Activated naive CD8-positive, alpha-beta T cell (primary cell): ENCODE data around the gene POT1.

Experiments used
- H3K27ac Mint-ChIP-seq: one replicate; pipeline ENCODE4 v1.8.0; 2021; ENCODE audit warnings: mixed read lengths
- H3K27me3 Mint-ChIP-seq: one replicate; pipeline ENCODE4 v1.8.0; 2021; ENCODE audit warnings: mixed read lengths
- H3K36me3 Mint-ChIP-seq: one replicate; pipeline ENCODE4 v1.8.0; 2021; ENCODE audit warnings: mixed read lengths
- H3K4me1 Mint-ChIP-seq: one replicate; pipeline ENCODE4 v1.8.0; 2021; ENCODE audit warnings: low read depth, mixed read lengths
- H3K4me3 Mint-ChIP-seq: one replicate; pipeline ENCODE4 v1.8.0; 2021; ENCODE audit warnings: mild to moderate bottlenecking, mixed read lengths
- H3K9me3 Mint-ChIP-seq: one replicate; pipeline ENCODE4 v1.8.0; 2021; ENCODE audit warnings: low read depth, mixed read lengths

The POT1 gene

GRCh38 chr7:124810605-124811004 is 119.0 kb downstream of the POT1 start:
- Mint-ChIP-seq H3K9me3 (no peaks in the 10 kb centered on the region), H3K36me3 (no peaks in the 10 kb centered on the region), H3K27me3 (peaks cover 19% of the 10 kb centered on the region), H3K4me1 (no peaks in the 10 kb centered on the region), H3K4me3 (no peak overlapping the region), H3K27ac (no peak overlapping the region)

GRCh38 chr7:124808206-124808605 is 121.4 kb downstream of the POT1 start:
- H3K36me3 Mint-ChIP-seq, result no peaks in the 10 kb centered on the region
- H3K27ac Mint-ChIP-seq, result no peak overlapping the region
- H3K27me3 Mint-ChIP-seq, result peaks cover 8% of the 10 kb centered on the region
- no peak overlapping the region for H3K4me3 Mint-ChIP-seq
- no peaks in the 10 kb centered on the region for H3K9me3 Mint-ChIP-seq
- H3K4me1 Mint-ChIP-seq, result no peaks in the 10 kb centered on the region

- H3K27ac Mint-ChIP-seq, result no peak overlapping the region
Measured at GRCh38 chr7:124801330-124801895, 128.2 kb downstream of the POT1 start.

GRCh38 chr7:124800386-124800785 is 129.2 kb downstream of the POT1 start:
- Mint-ChIP-seq H3K36me3 (no peaks in the 10 kb centered on the region), H3K4me1 (no peaks in the 10 kb centered on the region), H3K27ac (no peak overlapping the region)

More at GRCh38 chr7:124801330-124801895, 128.2 kb downstream of the POT1 start:
- Mint-ChIP-seq H3K36me3 (no peaks in the 10 kb centered on the region), H3K27me3 (peaks cover 9% of the 10 kb centered on the region), H3K9me3 (peaks cover 2% of the 10 kb centered on the region), H3K4me3 (no peak overlapping the region), H3K4me1 (no peaks in the 10 kb centered on the region)

GRCh38 chr7:124799448-124799847 is 130.2 kb downstream of the POT1 start:
- Mint-ChIP-seq H3K4me3 (no peak overlapping the region), H3K36me3 (no peaks in the 10 kb centered on the region), H3K27me3 (peaks cover 8% of the 10 kb centered on the region), H3K27ac (no peak overlapping the region), H3K4me1 (no peaks in the 10 kb centered on the region), H3K9me3 (peaks cover 15% of the 10 kb centered on the region)

More at GRCh38 chr7:124800386-124800785, 129.2 kb downstream of the POT1 start:
- Mint-ChIP-seq H3K4me3 (no peak overlapping the region), H3K27me3 (peaks cover 9% of the 10 kb centered on the region), H3K9me3 (peaks cover 12% of the 10 kb centered on the region)

GRCh38 chr7:124796771-124797170 is 132.9 kb downstream of the POT1 start:
- Mint-ChIP-seq H3K9me3 (peaks cover 15% of the 10 kb centered on the region), H3K27ac (no peak overlapping the region), H3K4me1 (no peaks in the 10 kb centered on the region), H3K4me3 (no peak overlapping the region), H3K27me3 (peaks cover 13% of the 10 kb centered on the region), H3K36me3 (no peaks in the 10 kb centered on the region)

- Mint-ChIP-seq H3K27ac (no peak overlapping the region), H3K36me3 (no peaks in the 10 kb centered on the region), H3K27me3 (peaks cover 14% of the 10 kb centered on the region), H3K4me3 (no peak overlapping the region), H3K4me1 (no peaks in the 10 kb centered on the region), H3K9me3 (peaks cover 15% of the 10 kb centered on the region)
Measured at GRCh38 chr7:124792696-124793095, 136.9 kb downstream of the POT1 start.

GRCh38 chr7:124792002-124792401 is 137.6 kb downstream of the POT1 start:
- H3K27me3 Mint-ChIP-seq, result peaks cover 14% of the 10 kb centered on the region

GRCh38 chr7:124791426-124791825 is 138.2 kb downstream of the POT1 start:
- Mint-ChIP-seq H3K4me3 (no peak overlapping the region), H3K4me1 (no peaks in the 10 kb centered on the region), H3K27ac (no peak overlapping the region), H3K9me3 (peaks cover 14% of the 10 kb centered on the region), H3K36me3 (no peaks in the 10 kb centered on the region), H3K27me3 (peaks cover 14% of the 10 kb centered on the region)

More at GRCh38 chr7:124792002-124792401, 137.6 kb downstream of the POT1 start:
- Mint-ChIP-seq H3K27ac (no peak overlapping the region), H3K4me3 (no peak overlapping the region), H3K36me3 (no peaks in the 10 kb centered on the region), H3K4me1 (no peaks in the 10 kb centered on the region), H3K9me3 (peaks cover 15% of the 10 kb centered on the region)

GRCh38 chr7:124790645-124791044 is 139.0 kb downstream of the POT1 start:
- peaks cover 19% of the 10 kb centered on the region for H3K27me3 Mint-ChIP-seq
- peaks cover 6% of the 10 kb centered on the region for H3K9me3 Mint-ChIP-seq
- H3K4me1 Mint-ChIP-seq, result no peaks in the 10 kb centered on the region
- no peaks in the 10 kb centered on the region for H3K36me3 Mint-ChIP-seq
- H3K27ac Mint-ChIP-seq, result no peak overlapping the region
- H3K4me3 Mint-ChIP-seq, result no peak overlapping the region

GRCh38 chr7:124785994-124786393 is 143.6 kb downstream of the POT1 start:
- Mint-ChIP-seq H3K27me3 (peaks cover 14% of the 10 kb centered on the region), H3K27ac (no peak overlapping the region), H3K9me3 (no peaks in the 10 kb centered on the region), H3K36me3 (no peaks in the 10 kb centered on the region), H3K4me1 (no peaks in the 10 kb centered on the region), H3K4me3 (no peak overlapping the region)

GRCh38 chr7:124784879-124785818 is 144.5 kb downstream of the POT1 start:
- Mint-ChIP-seq H3K27ac (no peak overlapping the region), H3K27me3 (peaks cover 12% of the 10 kb centered on the region), H3K36me3 (no peaks in the 10 kb centered on the region), H3K4me3 (no peak overlapping the region), H3K4me1 (no peaks in the 10 kb centered on the region), H3K9me3 (no peaks in the 10 kb centered on the region)

- peaks cover 13% of the 10 kb centered on the region for H3K27me3 Mint-ChIP-seq
- no peak overlapping the region for H3K4me3 Mint-ChIP-seq
- H3K27ac Mint-ChIP-seq, result no peak overlapping the region
- H3K36me3 Mint-ChIP-seq, result no peaks in the 10 kb centered on the region
- H3K9me3 Mint-ChIP-seq, result no peaks in the 10 kb centered on the region
- H3K4me1 Mint-ChIP-seq, result no peaks in the 10 kb centered on the region
Measured at GRCh38 chr7:124783271-124783670, 146.4 kb downstream of the POT1 start.

- no peaks in the 10 kb centered on the region for H3K4me1 Mint-ChIP-seq
- H3K4me3 Mint-ChIP-seq, result no peak overlapping the region
- H3K27me3 Mint-ChIP-seq, result peaks cover 15% of the 10 kb centered on the region
- H3K27ac Mint-ChIP-seq, result no peak overlapping the region
- no peaks in the 10 kb centered on the region for H3K36me3 Mint-ChIP-seq
- no peaks in the 10 kb centered on the region for H3K9me3 Mint-ChIP-seq
Measured at GRCh38 chr7:124781907-124782734, 147.5 kb downstream of the POT1 start.

GRCh38 chr7:124781418-124781817 is 148.2 kb downstream of the POT1 start:
- no peaks in the 10 kb centered on the region for H3K4me1 Mint-ChIP-seq

More at GRCh38 chr7:124781418-124781817, 148.2 kb downstream of the POT1 start:
- no peaks in the 10 kb centered on the region for H3K36me3 Mint-ChIP-seq
- H3K9me3 Mint-ChIP-seq, result no peaks in the 10 kb centered on the region
- H3K4me3 Mint-ChIP-seq, result no peak overlapping the region
- peaks cover 15% of the 10 kb centered on the region for H3K27me3 Mint-ChIP-seq
- H3K27ac Mint-ChIP-seq, result no peak overlapping the region
